Stimulated activated CD8-positive, alpha-beta memory T cell treated with anti-CD3 and anti-CD28 coated beads, Interleukin-2, amount 100 ng/mL, for 1 hour (primary cell): ENCODE data around the gene RBM47.

Source experiments
- DNase-seq, 2 donors: peaks; one replicate each; pipeline ENCODE4 v3.0.0-alpha.2; 2020; ENCODE audit warnings: low read depth in 2 of 2

Gene RBM47

GRCh38 chr4:40626183-40626990 is 3.3 kb downstream of the RBM47 start:
- no peak for DNase-seq

- no peak for DNase-seq
Measured at GRCh38 chr4:40623707-40624106, 6.0 kb downstream of the RBM47 start.

- no peak for DNase-seq
Measured at GRCh38 chr4:40622913-40623312, 6.8 kb downstream of the RBM47 start.

GRCh38 chr4:40621592-40622512 is 7.8 kb downstream of the RBM47 start:
- DNase-seq, result no peak

DNA sequence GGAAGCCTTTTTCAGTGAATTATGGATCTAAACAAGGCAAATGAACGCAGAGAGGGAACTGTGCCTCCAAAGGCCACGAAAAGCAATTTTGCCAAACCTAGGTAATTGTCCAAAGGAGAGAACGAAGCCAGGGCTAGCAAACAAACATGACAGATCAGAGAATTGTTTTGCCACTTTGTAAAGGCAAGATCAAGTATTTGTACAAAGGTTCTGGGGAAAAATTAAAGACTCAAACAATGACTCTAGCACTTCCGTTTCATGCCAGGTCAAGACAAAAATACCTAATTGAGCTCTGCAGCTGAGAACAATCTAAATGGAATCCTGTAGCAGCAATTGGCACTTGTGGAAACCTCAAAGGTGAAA is 8.5 kb downstream of the RBM47 start:
- DNase-seq, result no peak

- DNase-seq, result no peak
Measured at GRCh38 chr4:40619600-40619999, 10.1 kb downstream of the RBM47 start.

- DNase-seq, result no peak
Measured at GRCh38 chr4:40617872-40618271, 11.8 kb downstream of the RBM47 start.

DNA sequence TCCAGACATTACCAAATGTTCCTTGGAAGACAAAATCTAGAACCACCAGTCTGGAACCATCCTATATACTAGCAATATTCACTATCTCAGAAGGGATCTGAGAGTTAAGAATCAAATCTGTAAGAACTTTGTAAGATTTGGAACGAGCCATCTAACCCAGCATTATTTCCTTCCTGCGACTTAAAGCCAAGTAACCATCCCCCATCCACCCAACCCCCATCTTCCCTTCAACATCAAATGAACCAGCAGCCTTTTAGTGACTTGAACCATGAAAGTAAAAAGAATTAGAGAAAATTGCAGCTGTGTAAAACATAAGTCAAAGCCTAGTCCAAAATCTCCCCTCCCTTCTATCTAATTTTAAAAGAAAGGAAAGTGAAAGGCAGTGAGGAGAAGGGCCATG is 15.6 kb downstream of the RBM47 start:
- no peak for DNase-seq

DNA sequence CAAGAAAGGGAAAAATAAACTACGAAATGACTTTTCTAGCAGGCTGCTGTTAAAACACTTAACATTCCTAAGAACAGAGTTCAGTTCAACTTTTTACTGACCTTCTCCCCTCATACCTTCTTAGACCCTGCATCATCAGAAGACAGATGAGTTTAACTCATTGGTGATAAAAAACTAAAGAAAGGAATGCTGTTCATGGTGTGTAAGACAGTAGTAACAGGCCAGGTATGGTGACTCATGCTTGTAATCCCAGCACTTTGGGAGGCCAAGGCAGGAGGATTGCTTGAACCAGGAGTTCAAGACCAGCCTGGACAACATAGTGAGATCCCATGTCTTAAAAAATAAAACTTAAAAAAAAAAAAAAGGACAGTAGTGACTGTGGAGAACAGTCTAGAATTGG is 16.2 kb downstream of the RBM47 start:
- no peak for DNase-seq

- no peak for DNase-seq
Measured at GRCh38 chr4:40612831-40613230, 16.8 kb downstream of the RBM47 start.

GRCh38 chr4:40612283-40612682 is 17.4 kb downstream of the RBM47 start:
- DNase-seq, result no peak

GRCh38 chr4:40608628-40609027 is 21.0 kb downstream of the RBM47 start:
- no peak for DNase-seq

DNA sequence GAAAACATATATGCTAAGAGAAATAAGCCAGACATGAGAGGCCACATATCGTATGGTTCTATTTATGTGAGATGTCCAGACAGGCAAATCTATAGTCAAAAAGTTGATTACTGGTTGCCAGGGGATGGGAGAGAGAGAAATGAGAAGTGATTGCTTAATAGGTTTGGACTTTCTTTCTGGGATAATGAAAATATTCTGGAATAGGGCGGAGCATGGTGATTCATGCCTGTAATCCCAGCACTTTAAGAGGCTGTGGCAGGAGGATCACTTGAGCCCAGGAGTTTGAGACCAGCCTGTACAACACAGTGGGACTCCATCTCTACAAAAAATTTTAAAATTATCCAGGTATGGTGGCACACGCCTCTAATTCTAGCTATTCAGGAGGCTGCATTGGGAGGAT is 22.4 kb downstream of the RBM47 start:
- no peak for DNase-seq

DNA sequence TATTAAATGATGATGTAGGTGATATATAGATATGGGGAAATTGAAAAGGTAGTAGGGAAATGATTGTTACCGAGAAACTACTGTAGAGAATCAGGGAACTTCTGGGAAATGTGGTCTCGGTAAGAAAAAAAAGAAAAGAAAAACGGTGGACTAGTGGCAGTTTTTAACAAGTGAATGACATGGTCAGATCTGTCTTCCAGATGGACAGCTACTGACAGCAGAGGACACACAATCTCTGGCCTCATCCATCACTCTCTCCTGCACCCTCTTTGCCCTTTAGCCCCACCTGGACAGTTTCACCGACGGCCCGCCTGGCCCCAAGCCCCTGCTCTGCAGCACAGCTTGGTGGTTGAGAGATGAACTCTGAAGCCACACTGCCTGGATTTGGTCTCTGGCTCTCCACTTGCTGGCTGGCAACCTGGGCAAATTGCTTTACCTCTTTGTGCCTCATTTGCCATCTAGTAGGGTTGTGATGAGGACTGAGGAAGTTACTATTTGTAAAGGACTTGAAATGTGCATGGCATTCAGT is 23.4 kb downstream of the RBM47 start:
- DNase-seq, result no peak

GRCh38 chr4:40603281-40603680 is 26.4 kb downstream of the RBM47 start:
- no peak for DNase-seq

DNA sequence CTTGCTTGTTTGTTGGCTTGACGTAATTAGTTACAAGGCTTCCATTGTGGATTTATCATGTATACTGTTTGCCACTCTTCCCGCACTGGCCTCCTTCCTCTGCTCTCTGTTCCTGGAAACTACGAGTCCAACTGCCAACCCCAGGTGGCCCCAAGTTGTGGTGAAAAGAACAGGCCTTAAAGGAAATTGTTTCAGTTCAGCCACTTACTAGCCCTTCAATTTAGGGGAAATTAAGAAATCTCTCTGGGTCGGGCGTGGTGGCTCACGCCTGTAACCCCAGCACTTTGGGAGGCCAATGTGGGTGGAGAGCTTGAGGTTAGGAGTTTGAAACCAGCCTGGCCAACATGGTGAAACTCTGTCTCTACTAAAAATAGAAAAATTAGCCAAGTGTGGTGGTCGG is 28.0 kb downstream of the RBM47 start:
- DNase-seq, result no peak

GRCh38 chr4:40600850-40601249 is 28.8 kb downstream of the RBM47 start:
- no peak for DNase-seq

- DNase-seq, result no peak
Measured at GRCh38 chr4:40599431-40599830, 30.2 kb downstream of the RBM47 start.

- no peak for DNase-seq
Measured at GRCh38 chr4:40596522-40596921, 33.1 kb downstream of the RBM47 start.

- no peak for DNase-seq
Measured at GRCh38 chr4:40595981-40596380, 33.7 kb downstream of the RBM47 start.

DNA sequence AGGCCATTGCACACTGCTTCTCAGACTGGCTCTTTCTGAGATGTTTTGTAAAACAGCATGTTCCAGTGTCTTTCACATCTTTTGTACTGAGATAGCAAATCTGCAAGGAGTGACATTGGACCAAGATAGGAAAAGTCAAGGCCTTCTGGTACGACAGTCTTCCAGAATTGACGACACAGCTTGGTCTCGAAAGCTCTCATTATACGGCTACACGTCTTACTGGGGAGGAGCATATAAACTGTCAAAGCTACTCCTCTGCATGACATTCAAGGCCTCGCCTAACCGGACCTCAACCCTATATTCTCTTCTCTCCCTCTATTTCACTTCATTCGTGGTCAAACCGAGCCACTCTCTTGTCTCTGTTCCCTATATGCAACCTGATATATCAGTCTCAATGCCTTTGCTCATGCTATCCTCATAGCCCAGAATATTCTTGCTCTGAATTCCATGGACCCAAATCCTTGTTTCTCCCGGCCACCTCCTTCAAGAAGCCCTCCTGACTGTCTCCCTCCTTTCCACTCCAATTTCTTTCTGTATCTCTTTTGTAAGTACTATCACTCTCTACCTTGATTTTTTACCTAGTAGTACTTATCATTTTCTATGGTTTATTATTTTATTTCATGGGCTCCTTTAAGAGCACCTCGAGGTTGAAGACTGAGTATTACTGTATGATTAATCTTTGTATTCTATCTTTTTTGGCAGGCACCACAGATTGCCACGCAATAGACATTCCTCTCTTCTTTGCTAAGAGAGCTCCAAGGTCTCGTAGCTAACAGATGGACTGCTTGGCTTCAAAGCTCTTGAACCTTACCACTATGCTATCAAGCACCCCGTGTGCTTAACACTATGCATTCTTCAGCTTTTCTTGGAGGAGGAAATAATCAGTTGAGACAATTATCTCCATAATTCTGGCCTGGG is 35.1 kb downstream of the RBM47 start:
- no peak for DNase-seq

- no peak for DNase-seq
Measured at GRCh38 chr4:40592034-40592433, 37.6 kb downstream of the RBM47 start.
